HCT116 (cell line): ENCODE results near the gene ATG9A. TPM values are rescaled to one million over a fixed set of nuclear protein-coding genes. Genes with fewer than 3 reads are reported as not detected.

Source experiments
- ELF1 ChIP-seq: IDR thresholded peaks from 2 replicates; pipeline ENCODE4 v1.6.1; 2012; ENCODE audit warnings: low read depth, borderline replicate concordance
- EZH2 ChIP-seq: fragments of 200-600 bp; sonication (generic); IDR thresholded peaks from 2 replicates; pipeline ENCODE4 v1.6.1; 2017; ENCODE audit warnings: antibody characterized with exemption, mixed run types
- EZH2phosphoT487 ChIP-seq: fragments of 200-600 bp; IDR thresholded peaks from 2 replicates; pipeline ENCODE4 v1.6.1; 2018; ENCODE audit warnings: antibody characterized with exemption, borderline replicate concordance
- POLR2A ChIP-seq: IDR thresholded peaks from 2 replicates; pipeline ENCODE4 v1.7.0; 2011; ENCODE audit warnings: borderline replicate concordance; ENCODE audit not compliant: insufficient read depth, insufficient read length; ENCODE audit errors: extremely low read depth
- REST ChIP-seq: IDR thresholded peaks from 2 replicates; pipeline ENCODE4 v1.6.1; 2012; ENCODE audit warnings: low read depth
- SP1 ChIP-seq: IDR thresholded peaks from 2 replicates; pipeline ENCODE4 v1.6.1; 2012; ENCODE audit warnings: low read depth
- SRF ChIP-seq: IDR thresholded peaks from 2 replicates; pipeline ENCODE4 v1.6.1; 2012; ENCODE audit warnings: low read depth
- TCF7L2 ChIP-seq: IDR thresholded peaks from 2 replicates; pipeline ENCODE4 v1.7.0; 2011; ENCODE audit warnings: borderline replicate concordance, inconsistent platforms; ENCODE audit not compliant: insufficient read depth, insufficient read length; ENCODE audit errors: extremely low read depth
- ZBTB33 ChIP-seq: IDR thresholded peaks from 2 replicates; pipeline ENCODE4 v1.6.1; 2011; ENCODE audit warnings: mild to moderate bottlenecking, low read length, moderate library complexity; ENCODE audit not compliant: insufficient replicate concordance; ENCODE audit errors: extremely low read depth
- total RNA-seq: library from RNA; stranded (reverse); gene quantifications from one replicate; pipeline ENCODE4 v1.2.1, GENCODE V29; 2021; ENCODE audit not compliant: unreplicated experiment

Gene ATG9A
- total RNA-seq, 1 experiment from 2014 or later, result 51.8 TPM

- TF ChIP-seq REST (no peak), SP1 (no peak), POLR2A (no peak), ELF1 (no peak), EZH2phosphoT487 (no peak), TCF7L2 (no peak), ZBTB33 (no peak), SRF (no peak), EZH2 (no peak)
These were observed 49.6 kb downstream of the ATG9A start (continued) for GRCh38 chr2:219179601-219180465.
